GM18505 (cell line): ENCODE data around the gene APCDD1L.

ENCODE experiments used
- ATAC-seq: cut with Tn5 transposase; IDR thresholded peaks from one replicate; pipeline ENCODE4 v1.9.1; 2021; ENCODE audit not compliant: unreplicated experiment
- POLR2A ChIP-seq: IDR thresholded peaks from 4 replicates; pipeline ENCODE4 v1.6.1; 2011; ENCODE audit warnings: borderline replicate concordance; ENCODE audit not compliant: insufficient read depth, insufficient read length; ENCODE audit errors: extremely low read depth

The APCDD1L gene

DNA sequence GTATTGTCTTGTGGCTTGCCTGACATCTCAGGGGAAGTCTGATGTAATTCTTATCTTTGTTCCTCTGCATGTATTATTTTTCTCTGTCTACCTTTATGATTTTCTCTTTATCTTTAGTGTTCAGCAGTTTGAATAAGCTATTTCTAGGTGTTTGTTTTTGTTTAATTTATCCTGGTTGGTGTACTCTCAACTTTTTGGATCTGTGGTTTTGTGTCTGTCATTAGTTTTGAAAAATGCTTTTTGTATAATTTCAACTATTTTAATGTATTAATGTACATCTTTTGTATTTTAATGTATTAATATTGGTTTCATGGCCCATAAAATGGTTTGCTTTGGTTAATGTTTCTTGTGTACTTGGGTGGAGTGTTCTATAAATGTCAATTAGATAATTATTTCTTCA is 15.9 kb upstream of the APCDD1L start:
- ATAC-seq: no peak
- no peak for TF ChIP-seq POLR2A

DNA sequence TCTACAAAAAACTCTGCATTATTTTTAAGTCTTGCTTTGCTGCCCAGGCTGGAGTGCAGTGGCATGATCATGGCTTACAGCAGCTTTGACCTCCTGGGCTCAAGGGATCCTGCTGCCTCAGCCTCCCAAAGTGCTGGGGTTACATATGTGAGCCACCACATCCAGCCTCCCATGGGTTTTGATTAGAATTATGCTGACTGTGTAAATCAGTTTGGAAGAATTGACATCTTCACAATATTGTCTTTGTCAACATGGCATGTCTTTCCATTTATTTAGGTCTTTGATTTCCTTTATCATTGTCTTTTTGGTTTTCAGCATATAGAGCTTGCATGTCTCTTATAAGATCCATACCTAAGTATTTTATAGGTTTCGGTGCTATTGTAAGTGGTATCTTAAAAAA is 13.2 kb upstream of the APCDD1L start:
- no peak for TF ChIP-seq POLR2A
- no peak for ATAC-seq

DNA sequence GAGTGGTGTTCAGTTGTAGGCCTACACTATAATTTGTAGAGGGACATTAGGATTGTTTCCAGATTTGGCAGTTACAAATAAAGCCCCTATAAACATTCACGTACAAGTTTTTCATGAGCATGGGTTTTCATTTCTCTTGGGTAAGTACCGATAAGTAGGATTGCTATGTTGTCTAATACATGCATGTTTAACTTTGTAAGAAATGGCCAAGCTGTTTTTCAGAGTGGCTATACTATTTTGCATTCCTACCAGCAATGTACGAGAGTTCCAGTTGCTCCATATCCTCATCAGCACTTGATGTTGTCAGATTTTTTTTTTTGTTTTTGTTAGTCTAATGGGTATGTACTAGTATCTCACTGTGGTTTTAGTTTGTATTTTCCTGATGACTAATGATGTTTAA is 11.2 kb upstream of the APCDD1L start:
- no peak for TF ChIP-seq POLR2A
- ATAC-seq: no peak

DNA sequence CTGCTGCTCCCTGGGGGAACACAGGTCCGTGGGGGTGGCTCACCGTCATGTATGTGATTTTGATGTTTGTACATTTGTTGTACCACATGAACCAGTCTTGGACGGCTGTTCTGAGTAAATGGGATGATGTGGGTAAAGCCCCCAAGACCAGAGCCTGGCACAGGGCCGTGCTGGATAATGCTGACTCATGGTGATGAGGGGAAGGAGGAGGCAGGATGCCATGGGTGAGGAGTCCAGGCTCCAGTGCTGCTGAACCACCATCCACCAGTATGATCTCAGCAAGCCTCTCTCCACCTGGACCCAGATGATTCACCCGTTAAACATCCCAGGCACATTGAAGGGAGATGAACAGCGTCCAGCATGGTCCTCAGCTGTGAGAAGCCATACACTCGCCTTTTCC is 9.6 kb upstream of the APCDD1L start:
- no peak for ATAC-seq
- TF ChIP-seq POLR2A: no peak

DNA sequence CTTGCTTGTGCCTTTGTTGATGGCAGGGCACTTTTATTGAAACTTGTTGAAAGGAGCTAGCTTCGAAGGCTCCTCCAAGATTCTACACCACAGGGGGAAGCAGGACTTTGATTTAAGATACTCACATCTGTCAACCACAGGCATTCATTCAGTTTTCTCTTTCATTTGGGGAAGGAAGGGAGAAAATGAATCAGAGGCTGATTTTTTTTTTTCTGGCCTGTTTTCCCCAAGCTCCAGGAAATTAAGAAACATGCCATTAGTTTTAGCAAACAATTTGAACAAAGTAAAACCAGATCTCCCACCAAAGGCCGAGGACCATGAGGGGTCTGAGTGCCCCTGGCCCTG is 8.7 kb upstream of the APCDD1L start:
- no peak for ATAC-seq
- TF ChIP-seq POLR2A: no peak

DNA sequence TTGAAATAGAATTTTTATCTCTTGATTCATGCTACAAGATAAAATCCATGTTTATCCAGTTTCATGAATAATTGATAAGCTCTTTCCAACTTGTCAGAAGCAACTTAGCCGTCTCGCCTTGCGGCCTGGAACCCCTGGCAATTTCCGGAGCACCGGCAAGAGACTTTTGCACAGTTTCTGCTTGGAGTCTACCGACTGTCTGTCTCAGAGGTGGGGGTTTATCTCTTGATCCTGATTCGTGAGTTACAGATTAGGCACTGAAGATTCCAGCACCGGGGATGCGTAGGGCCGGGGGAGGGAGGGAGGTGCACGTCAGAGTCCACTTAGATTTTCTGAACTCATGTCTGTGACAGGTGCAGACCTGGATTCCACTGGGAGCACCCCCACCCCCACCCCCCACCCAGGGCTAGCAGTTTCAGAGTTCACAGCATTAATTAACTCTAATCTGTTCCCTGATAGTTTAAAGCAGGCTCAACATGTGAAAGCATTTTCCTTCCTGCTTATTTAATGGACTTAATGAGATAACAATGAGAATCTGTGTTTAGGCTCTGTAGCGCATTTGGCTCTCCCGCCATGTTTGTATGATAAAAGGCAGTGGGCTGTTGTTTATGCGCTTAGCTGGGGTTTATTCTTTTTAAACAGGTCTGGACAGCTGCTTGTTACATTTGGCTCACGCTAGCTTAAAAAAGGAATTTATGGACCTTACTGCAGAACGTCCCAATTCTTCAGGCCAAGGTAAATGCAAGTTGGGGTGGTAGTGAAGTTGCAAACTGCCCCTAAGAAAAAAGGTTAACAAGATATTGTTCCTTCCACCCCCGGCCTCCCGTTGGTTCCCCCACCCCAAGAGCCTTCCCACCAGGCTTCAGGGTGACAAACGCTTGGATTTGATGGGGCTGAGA is 8.1 kb upstream of the APCDD1L start:
- ATAC-seq: no peak
- TF ChIP-seq POLR2A: no peak

DNA sequence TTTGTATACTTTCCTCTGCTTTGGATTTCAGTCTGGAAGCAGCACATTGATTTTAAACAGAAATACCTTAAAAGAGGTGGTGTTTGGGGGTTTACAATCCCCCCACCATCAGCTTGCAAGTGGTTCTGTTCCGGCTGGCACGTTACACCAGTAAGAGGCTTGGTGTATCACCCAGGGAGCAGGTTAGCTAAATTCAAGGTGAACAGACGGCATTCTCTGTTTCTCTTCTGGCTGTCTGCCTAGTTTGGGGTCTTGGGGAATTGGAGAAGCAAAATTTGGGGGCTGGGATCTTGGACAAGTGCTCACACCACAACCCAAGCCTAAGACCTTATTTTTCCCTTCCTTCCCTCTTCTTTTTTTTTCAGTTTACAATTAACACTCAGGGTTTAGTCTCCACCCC is 7.5 kb upstream of the APCDD1L start:
- ATAC-seq: no peak
- TF ChIP-seq POLR2A: no peak

DNA sequence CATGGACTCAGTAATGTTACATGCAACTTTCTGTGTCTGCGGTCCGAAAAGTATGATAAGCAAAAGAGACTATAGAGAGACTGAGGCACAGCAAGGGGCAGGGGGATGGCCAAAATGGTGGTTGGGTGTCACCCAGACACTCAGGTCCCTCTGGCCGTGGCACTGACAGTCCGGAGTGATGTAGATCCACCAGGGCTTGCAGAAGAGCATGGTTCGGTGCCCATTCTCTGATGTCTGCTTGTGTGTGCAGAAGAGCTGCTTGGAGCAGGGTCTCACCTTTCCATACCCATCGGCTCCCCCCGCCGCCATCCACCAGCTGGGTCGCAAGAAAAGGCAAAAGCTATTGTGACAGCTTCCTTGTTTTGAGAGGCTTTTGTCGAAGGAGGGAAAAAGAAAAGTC is 6.6 kb upstream of the APCDD1L start:
- ATAC-seq: no peak
- no peak for TF ChIP-seq POLR2A

DNA sequence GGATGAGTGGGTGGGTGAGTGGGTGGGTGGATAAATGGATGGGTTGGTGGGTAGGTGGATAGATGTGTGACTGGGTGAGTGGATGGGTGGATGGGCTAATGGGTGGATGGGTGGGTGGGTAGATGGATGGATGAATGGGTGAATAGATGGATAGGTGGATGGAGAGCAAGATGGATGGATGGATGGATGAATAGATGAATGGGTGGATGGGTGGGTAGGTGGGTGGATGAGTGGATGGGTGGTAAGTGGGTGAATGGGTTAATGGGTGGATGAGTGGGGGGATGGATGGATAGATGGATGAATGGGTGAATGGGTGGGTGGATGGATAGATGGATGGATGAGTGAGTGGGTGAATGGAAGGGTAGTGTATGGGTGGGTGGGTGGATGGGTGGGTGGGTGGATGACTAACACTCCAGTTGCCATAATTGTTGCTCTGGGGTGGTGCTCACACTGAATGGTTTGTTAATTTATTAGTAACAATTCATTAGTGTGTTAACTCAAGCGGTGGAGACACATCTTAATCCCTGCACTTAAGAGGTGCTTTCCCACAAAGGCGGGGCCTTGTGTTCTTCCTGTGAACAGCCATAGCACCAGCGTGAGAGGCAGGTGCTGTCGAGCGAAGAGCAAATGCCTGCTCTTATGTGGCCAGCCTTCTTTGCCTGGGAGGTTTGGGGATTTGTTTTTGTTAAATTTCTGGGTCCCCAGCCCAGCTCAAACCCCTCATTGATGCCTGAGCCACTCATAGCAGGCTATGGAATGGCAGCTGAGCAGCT is 4.9 kb upstream of the APCDD1L start:
- no peak for TF ChIP-seq POLR2A
- ATAC-seq: no peak

DNA sequence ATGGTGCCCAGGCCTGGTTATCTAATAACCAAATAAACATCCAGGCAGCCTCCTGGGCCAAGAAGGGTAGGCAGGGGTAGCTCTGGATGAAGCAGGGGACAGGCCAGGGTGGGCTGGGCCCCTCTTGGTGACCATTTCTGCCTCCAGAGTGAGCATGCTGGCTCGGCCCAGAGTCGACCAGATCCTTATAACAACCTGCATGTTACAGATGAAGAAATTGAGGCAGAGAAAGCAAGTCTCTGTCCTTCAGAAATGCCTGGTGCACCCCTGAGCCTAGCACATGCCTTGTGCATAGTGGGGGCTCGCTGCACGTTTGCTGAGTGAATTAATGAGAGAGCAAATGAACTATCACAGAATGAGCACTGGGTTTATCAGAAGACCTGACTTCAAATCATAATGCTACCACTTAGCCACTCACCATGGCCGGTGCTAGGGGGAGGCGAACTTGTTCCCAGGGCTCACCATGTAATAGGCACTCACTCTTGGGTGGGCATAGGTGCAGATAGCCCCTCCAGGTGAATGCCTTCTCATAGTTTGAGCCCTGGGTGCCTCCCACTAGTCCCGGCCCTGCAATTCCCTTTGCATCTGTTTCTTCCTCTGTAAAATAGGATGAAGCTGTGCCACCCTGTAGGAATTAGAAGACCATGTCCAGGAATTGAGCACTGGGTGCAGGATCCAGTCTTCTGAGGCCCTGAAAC is 3.8 kb upstream of the APCDD1L start:
- no peak for ATAC-seq
- TF ChIP-seq POLR2A: no peak

DNA sequence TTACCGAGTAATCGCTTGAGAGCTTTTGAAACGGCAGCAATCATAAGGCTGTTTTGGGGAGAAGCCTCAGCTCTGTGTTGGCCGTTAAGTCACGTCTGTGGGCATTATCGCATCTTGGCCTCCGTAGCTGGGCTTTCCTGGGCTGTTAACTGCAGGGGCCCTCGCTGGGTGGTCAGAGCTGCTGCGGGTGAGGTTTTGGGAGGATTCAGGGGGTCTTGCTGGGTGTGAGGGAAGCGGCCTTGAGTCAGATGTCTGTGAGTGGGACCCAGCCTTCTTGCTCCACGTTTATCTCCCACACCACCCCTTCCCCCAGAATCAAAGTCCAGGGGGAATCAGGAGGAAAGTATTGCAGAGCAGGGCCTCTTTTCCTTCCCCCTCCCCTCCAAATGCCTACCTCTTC is 3.2 kb upstream of the APCDD1L start:
- no peak for ATAC-seq
- no peak for TF ChIP-seq POLR2A

DNA sequence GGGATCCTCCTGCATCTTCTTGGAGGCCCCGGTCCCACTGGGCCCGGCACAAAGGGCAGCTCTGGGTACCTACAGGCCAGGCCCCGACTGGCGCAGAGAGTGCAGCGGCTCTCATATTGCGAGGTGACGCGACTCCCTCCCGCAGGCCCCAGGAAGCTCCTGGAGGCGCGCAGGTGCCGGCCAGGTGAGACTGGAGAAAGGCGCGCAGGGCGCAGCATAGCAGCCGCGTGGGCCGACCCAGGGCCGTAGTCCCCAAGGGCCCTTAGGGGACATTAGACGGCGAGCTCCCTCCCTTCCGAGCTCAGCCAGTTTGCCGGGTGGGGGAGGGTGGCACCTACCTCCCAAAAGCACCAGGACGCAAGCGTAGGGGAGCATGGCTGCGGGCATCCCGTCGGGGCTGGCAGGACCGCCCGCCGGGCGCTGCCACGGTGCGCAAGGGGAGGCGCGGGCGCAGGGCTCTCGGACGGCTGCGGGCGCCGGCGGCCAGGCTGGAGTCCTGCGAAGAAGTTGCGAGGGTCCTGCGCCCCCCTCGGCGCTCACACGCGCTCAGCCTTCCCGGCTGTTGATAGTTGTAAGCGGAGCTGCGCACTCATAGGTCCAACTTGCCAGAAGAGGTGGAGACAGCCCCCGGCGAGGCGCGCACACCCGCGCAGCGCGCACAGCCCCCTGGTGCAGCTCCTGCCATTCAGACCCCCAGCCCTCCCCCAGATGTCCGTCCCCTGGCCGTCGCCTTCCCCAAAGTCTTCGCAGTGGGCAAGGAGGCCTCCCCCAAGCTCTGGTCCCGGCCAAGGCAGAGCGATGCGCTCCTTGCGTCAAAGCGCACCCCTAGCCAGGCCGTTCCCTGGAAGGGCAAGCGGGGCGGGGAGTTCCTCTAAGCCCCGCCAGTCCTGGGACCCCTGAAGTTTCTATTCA is 622 bp downstream of the APCDD1L start:
- no peak for ATAC-seq
- no peak for TF ChIP-seq POLR2A

DNA sequence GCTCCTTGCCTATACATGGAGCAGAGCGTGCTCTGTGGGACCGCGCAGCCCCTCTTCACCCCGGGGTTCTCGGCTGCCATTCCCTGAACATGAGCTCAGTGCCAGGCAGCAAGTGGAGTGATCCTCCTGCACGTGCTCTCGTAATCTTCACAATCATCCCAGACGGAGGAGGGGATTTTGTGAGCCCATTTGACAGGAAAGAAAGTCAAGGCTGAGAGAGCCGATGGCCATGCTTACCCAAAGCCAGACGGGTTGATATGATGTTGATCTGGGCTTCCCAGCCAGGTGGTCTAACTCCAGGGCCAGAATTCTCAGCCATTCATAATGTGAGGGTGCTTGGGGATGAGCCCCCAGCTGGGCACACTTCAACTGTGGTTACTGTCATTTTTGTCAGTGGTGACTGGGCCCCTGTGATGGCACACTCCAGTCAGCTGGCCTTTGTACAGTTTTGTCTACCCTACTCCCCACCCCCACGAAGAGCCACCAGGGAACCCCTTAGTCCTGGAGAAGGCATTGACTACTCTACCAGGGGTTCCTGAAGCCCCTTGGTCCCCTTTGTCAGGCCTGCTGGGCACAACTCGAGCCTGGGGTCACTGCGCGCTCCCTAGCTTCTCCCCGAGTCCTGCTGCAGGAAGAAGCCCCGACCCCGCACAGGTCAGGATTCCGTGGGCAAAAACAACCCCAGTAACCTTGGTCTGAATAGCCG is 1.5 kb downstream of the APCDD1L start:
- TF ChIP-seq POLR2A: no peak
- ATAC-seq: no peak
